ENCODE data around the gene TUBB6.

DNA sequence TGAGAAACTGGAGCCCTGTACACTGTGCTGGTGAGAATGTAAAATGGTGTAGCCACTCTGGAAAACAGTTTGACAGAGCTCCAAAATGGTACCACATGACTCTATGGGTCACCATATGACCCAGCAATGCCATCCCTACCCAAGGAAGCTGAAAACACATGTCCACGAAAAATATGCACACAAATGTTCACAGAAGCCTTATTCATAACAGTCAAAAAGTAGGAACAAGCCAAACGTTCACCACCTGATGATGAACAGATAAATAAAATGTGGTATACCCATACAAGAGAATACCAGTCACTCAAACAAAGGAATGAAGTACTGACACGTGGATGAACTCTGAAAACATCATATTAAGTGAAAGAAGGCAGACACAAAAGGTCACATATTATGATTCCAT, 64.4 kb downstream of the TUBB6 start:
- TF ChIP-seq POLR2A (IDR thresholded peaks at IDR 0.05): no peak
- TF ChIP-seq, protein P1, sequence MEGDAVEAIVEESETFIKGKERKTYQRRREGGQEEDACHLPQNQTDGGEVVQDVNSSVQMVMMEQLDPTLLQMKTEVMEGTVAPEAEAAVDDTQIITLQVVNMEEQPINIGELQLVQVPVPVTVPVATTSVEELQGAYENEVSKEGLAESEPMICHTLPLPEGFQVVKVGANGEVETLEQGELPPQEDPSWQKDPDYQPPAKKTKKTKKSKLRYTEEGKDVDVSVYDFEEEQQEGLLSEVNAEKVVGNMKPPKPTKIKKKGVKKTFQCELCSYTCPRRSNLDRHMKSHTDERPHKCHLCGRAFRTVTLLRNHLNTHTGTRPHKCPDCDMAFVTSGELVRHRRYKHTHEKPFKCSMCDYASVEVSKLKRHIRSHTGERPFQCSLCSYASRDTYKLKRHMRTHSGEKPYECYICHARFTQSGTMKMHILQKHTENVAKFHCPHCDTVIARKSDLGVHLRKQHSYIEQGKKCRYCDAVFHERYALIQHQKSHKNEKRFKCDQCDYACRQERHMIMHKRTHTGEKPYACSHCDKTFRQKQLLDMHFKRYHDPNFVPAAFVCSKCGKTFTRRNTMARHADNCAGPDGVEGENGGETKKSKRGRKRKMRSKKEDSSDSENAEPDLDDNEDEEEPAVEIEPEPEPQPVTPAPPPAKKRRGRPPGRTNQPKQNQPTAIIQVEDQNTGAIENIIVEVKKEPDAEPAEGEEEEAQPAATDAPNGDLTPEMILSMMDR (IDR thresholded peaks at IDR 0.05): no peak
